Muscle of leg (tissue), 11 donors: Measurements from ENCODE around the gene ARHGAP5. TPM values are rescaled to one million over a fixed set of nuclear protein-coding genes. Genes with fewer than 3 reads are reported as not detected.

ENCODE experiments used
- DNase-seq: peaks from one replicate; pipeline ENCODE4 v3.0.0; 2013
- H3K27ac ChIP-seq: one replicate; pipeline ENCODE4 v1.5.1; 2013; ENCODE audit warnings: mild to moderate bottlenecking, low read length, control low read depth
- H3K27me3 ChIP-seq: one replicate; pipeline ENCODE4 v1.6.1; 2013; ENCODE audit warnings: low read length; ENCODE audit not compliant: control insufficient read depth, insufficient read depth
- H3K36me3 ChIP-seq: one replicate; pipeline ENCODE4 v1.6.1; 2013; ENCODE audit warnings: low read length; ENCODE audit not compliant: control insufficient read depth, insufficient read depth
- H3K4me1 ChIP-seq: one replicate; pipeline ENCODE4 v1.6.1; 2013; ENCODE audit warnings: low read length; ENCODE audit not compliant: control insufficient read depth, insufficient read depth
- H3K4me3 ChIP-seq: one replicate; pipeline ENCODE4 v1.5.1; 2013; ENCODE audit warnings: low read length, control low read depth
- H3K9me3 ChIP-seq: replicated peaks from 2 replicates; pipeline ENCODE4 v1.6.1; 2013; ENCODE audit warnings: low read depth, low read length; ENCODE audit not compliant: control insufficient read depth
- WGBS: methylation state at CpG from one replicate; pipeline ENCODE4 v1.1.5; 2013; ENCODE audit warnings: missing lambda C conversion rate; ENCODE audit not compliant: insufficient coverage; 5-methylcytosine and 5-hydroxymethylcytosine counted together
- polyA plus RNA-seq, 8 donors: library from polyadenylated mRNA; unstranded; fragments of 120-200 nt; gene quantifications; one replicate each; pipeline versions ENCODE4 v1.2.1 to v1.2.3, GENCODE V29; 2013; ENCODE audit warnings: inconsistent platforms in 1 of 8, low replicate concordance in 1 of 8; ENCODE audit not compliant: insufficient read length in 8 of 8, insufficient read depth in 1 of 8
- total RNA-seq: library from RNA; stranded (reverse); fragments of 120-200 nt; gene quantifications from one replicate; pipeline ENCODE4 v1.2.4, GENCODE V29; 2013

The ARHGAP5 gene
- total and polyA plus RNA-seq, 9 donors, result 23.9 to 131 (median 43.1) TPM

DNA sequence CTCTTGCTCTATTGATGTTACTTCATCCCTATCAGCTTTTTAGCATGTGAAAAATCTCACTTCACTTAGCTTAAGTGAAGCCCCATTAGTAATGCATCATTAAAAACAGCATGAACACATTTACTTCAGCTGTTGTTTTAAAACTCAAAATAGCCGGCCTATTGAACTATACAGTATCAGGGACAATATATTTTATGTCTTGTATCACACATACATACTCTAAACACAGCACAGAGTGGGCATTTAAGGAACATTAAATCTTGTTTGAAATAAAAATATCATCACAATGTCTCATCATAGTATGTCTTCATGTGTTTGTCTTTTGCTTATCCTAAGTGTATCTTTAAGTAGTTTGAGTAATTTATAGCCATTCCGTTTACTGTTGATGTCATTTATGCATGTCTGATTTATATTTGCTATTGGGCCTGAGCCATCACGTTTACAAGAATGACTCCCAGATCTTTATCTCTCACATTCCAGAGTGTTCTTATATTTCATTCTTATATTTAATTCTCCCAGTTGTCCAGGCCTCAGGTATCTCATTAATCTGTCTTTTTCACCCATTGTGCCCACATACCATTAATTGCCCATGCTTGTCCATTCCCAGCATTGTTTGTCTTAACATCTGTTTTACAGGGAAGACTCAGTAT, 57.5 kb downstream of the ARHGAP5 start:
- Histone ChIP-seq H3K9me3 (peaks cover 18% of the 10 kb centered on the region), H3K27me3 (no peaks in the 10 kb centered on the region), H3K27ac (no peak overlapping the region), H3K4me3 (no peak overlapping the region), H3K36me3 (peaks cover 3% of the 10 kb centered on the region), H3K4me1 (no peaks in the 10 kb centered on the region)
- no CpG with 5 or more reads among the region's 3 CpGs for WGBS
- DNase-seq, result peak; percentile 31

DNA sequence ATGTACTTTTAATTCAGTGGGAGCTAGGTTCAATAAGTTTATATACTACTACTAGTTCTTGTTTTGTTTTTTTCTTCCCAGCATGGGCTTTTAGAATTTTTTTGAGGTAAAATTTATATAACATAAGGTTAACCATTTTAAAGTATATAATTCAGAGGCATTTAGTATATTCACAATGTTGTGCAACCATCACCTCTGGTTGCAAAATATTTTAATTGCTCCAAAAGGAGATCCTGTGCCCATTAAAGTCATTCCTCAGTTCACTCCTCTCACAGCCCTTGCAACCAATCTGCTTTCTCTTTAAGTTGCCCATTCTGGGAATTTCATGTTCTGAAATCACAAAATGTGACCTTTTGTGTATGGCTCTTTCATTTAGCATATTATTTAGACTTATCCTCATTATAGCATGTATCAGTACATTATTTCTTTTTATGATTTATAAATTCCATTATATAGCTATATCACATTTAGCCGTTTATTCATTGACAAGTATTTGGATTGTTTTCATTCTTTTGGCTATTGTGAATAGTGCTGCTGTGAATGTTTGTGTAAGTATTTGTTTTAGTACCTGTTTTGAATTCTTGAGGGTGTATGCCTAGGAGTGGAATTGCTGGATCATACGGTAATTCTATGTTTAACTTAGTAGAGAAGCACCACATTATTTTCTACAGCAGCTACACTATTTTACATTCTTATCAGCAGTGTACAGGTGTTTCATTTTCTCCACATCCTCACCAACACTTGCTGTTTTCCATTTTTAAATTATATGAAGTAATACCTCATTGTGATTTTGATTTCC, 59.1 kb downstream of the ARHGAP5 start:
- no peak for DNase-seq
- no peak overlapping the region for H3K27ac ChIP-seq
- H3K36me3 ChIP-seq, result no peaks in the 10 kb centered on the region
- peaks cover 18% of the 10 kb centered on the region for H3K9me3 ChIP-seq
- no peaks in the 10 kb centered on the region for H3K4me1 ChIP-seq
- no peak overlapping the region for H3K4me3 ChIP-seq
- WGBS, result no CpG with 5 or more reads among the region's 2 CpGs
- H3K27me3 ChIP-seq, result no peaks in the 10 kb centered on the region

DNA sequence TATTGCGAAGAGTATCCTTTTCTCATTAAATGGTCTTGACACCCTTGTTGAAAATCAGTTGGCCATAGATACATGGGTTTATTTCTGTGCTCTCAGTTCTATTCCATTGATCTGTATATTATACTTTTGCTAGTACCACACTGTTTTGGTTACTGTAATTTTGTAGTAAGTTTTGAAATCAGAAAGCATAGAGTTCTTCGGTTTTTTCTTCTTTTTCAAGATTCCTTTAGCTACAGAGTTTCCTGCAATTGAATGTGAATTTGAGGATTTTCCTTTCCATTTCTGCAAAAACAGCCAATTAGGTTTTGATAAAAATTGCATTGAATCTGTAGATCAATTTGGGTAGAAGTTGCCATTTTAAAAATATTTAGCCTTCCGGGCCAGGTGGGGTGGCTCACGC, 60.2 kb downstream of the ARHGAP5 start:
- no peaks in the 10 kb centered on the region for H3K27me3 ChIP-seq
- H3K9me3 ChIP-seq, result peaks cover 18% of the 10 kb centered on the region
- H3K36me3 ChIP-seq, result peaks cover 2% of the 10 kb centered on the region
- H3K27ac ChIP-seq, result no peak overlapping the region
- H3K4me1 ChIP-seq, result no peaks in the 10 kb centered on the region
- no peak for DNase-seq
- WGBS, result 100% methylated on average over 2 of the region's 4 CpGs
- no peak overlapping the region for H3K4me3 ChIP-seq

DNA sequence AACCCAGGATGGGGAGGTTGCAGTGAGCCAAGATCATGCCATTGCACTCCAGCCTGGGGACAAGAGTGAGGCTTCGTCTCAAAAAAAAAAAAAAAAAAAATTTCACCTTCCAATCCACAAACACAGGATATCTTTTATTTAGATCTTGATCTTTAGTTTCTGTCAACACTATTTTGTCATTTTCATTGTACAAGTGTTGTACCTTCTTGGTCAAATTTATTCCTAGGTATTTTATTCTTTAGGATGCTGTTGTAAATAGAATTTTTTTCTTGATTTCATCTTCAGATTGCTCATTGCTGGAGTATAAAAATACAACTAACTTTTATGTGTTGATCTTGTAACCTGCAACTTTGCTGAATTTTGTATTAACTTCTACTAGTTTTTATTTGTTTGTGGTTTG, 60.8 kb downstream of the ARHGAP5 start:
- no peak overlapping the region for H3K27ac ChIP-seq
- no CpG with 5 or more reads among the region's 1 CpG for WGBS

DNA sequence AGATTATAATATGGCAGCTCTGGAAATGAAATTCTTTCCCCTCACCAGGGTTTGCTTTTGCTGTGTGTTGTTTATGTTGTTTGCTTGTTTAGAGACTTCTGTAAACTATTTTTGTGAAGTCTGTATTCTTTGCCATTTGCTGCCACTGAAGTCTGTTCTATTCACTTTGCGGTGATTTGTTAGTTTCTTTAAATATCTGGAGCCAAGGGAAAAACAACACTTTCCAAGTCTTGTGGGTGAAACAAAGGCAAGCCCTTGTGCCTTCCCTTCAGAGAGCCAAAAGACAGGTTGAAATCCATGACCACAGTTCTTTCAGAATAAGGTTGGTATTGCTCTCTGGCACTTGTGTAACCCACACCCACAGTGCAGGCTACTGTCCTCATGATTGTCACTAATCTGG, 65.2 kb downstream of the ARHGAP5 start:
- Histone ChIP-seq H3K4me3 (no peak overlapping the region), H3K36me3 (peaks cover 16% of the 10 kb centered on the region), H3K4me1 (no peaks in the 10 kb centered on the region), H3K9me3 (peaks cover 14% of the 10 kb centered on the region), H3K27me3 (no peaks in the 10 kb centered on the region), H3K27ac (no peak overlapping the region)
- WGBS, result no CpG with 5 or more reads among the region's 1 CpG
- no peak for DNase-seq

More for the DNA sequence above, 60.8 kb downstream of the ARHGAP5 start:
- Histone ChIP-seq H3K27me3 (no peaks in the 10 kb centered on the region), H3K4me3 (no peak overlapping the region), H3K9me3 (peaks cover 18% of the 10 kb centered on the region), H3K4me1 (no peaks in the 10 kb centered on the region), H3K36me3 (peaks cover 5% of the 10 kb centered on the region)
- no peak for DNase-seq

DNA sequence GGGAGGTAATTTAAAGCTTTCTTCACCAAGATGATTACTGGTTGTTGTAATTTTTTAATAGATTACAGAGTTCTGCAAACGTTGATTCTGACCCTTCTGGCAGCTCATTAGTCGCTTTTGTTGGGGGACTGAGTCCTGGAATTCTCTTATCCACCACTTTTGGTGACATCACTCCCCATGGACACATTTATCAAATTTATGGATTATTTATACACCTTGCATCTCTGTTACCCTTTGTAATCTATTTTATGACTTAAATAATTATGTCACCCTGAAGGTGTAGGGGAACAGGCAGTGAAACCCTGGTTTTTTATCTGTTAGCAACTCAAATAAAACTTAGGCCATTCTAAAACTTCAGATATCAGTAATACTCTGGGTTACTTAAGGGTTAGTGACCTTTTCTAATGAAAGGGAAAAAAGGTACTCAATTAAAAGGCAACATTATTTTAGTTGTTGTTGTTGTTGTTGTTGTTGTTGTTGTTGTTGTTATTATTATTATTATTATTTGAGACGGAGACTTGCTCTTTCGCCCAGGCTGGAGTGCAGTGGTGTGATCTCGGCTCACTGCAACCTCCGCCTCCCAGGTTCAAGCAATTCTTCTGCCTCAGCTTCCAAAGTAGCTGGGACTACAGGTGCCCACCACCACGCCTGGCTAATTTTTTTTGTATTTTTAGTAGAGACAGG, 65.8 kb downstream of the ARHGAP5 start:
- Histone ChIP-seq H3K27me3 (no peaks in the 10 kb centered on the region), H3K36me3 (peaks cover 21% of the 10 kb centered on the region), H3K4me1 (no peaks in the 10 kb centered on the region), H3K9me3 (peaks cover 9% of the 10 kb centered on the region), H3K4me3 (no peak overlapping the region), H3K27ac (no peak overlapping the region)
- 100% methylated on average over 1 of the region's 7 CpGs for WGBS
- DNase-seq, result no peak

DNA sequence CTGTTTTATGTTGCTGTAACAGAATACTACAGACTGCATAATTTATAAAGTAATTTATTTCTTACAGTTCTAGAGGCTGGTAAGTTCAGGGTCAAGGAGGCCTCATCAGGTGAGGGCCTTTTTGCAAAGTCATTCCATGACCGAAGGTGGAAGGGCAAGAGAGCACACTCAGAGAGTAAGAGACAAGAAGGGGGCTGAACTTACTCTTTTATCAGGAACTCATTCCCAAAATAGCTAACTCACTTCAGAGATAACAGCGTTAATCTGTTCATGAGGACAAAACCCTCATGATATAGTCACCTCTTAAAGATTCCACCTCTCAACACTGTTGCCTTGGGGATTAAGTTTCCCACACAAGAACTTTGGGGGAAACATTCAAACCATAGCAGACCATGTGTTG, 73.3 kb downstream of the ARHGAP5 start:
- H3K4me1 ChIP-seq, result no peaks in the 10 kb centered on the region
- no peak overlapping the region for H3K27ac ChIP-seq
- no CpG with 5 or more reads among the region's 2 CpGs for WGBS
- no peak for DNase-seq
- H3K9me3 ChIP-seq, result no peaks in the 10 kb centered on the region
- peaks cover 29% of the 10 kb centered on the region for H3K36me3 ChIP-seq
- H3K27me3 ChIP-seq, result no peaks in the 10 kb centered on the region
- no peak overlapping the region for H3K4me3 ChIP-seq

DNA sequence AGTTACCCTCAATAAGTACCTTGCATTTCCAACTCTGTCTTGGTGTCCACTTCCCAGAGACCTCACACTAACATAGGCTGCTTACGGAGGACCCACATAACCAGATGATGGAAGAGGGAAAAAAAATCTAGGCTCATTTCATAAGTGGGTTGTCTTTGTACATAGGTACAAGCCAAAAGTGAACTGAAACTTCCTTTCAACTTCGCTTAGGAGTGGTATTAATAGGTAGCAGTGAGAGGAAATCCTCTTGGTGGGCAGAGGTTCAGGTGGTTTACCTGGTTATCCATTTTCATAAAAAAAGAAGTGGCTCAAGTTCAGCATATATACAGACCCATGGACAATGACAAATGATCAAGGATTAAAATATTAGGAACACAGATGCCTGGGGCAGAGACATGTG, 88.9 kb downstream of the ARHGAP5 start:
- Histone ChIP-seq H3K4me3 (no peak overlapping the region), H3K4me1 (no peaks in the 10 kb centered on the region), H3K36me3 (no peaks in the 10 kb centered on the region), H3K27ac (no peak overlapping the region), H3K27me3 (no peaks in the 10 kb centered on the region), H3K9me3 (no peaks in the 10 kb centered on the region)
- WGBS, result no CpG with 5 or more reads among the region's 2 CpGs
- no peak for DNase-seq

DNA sequence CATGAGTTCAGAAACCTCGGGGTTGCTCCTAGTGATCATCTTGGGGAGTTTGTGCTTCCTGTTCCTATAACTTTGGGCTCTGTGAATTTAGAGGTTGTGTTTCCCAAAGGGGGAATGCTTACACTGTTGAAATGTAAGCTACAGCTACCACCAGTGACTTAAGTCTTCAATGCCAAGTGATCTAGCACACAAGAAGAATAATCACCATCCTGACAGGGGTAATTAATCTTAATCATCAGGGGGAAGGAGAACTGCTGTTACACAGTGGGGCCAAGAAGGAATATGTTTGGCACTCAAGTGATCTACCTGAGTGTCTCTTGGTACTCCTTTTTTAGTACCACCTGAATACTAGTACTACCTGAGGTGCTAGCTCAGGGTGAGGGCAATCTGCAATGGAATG, 89.8 kb downstream of the ARHGAP5 start:
- Histone ChIP-seq H3K9me3 (no peaks in the 10 kb centered on the region), H3K4me1 (no peaks in the 10 kb centered on the region), H3K4me3 (no peak overlapping the region), H3K36me3 (no peaks in the 10 kb centered on the region), H3K27ac (no peak overlapping the region), H3K27me3 (no peaks in the 10 kb centered on the region)
- no CpG with 5 or more reads among the region's 1 CpG for WGBS
- DNase-seq, result no peak

DNA sequence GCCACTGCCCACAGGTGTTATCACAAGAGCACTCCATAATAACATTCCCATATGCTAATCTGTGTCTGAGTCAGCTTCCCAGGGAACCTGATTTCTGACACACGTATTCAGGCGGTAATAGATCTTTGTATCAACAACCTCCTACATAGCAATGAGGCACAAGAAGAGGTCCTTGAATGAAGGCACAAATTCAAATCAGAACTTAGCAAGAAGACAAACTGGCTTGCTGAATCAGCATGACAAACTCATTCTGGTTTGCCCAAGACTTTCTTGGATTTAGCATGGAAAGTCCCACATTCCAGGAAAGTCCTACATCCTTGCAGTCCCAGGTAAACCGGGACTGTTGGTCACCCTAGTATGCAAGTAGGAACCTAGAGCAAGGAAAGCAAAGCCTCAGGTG, 90.8 kb downstream of the ARHGAP5 start:
- Histone ChIP-seq H3K27ac (no peak overlapping the region), H3K36me3 (no peaks in the 10 kb centered on the region), H3K9me3 (no peaks in the 10 kb centered on the region), H3K4me1 (no peaks in the 10 kb centered on the region), H3K4me3 (no peak overlapping the region), H3K27me3 (no peaks in the 10 kb centered on the region)
- no peak for DNase-seq
- WGBS, result 78% methylated on average over 3 of the region's 3 CpGs
